Glutamatergic neuron (in vitro differentiated cells): ENCODE data around the gene RAPGEF6. TPM values are rescaled to one million over a fixed set of nuclear protein-coding genes. Genes with fewer than 3 reads are reported as not detected.

ENCODE experiments used
- DNase-seq: peaks from one replicate; pipeline ENCODE4 v3.0.0; 2022
- H3K27ac Mint-ChIP-seq: one replicate; pipeline ENCODE4 v1.8.0; 2020; ENCODE audit warnings: mild to moderate bottlenecking, mixed read lengths, inconsistent platforms; ENCODE audit not compliant: unreplicated experiment
- H3K27me3 Mint-ChIP-seq: one replicate; pipeline ENCODE4 v1.8.0; 2020; ENCODE audit warnings: mild to moderate bottlenecking, moderate library complexity, mixed read lengths, inconsistent platforms; ENCODE audit not compliant: unreplicated experiment
- H3K36me3 Mint-ChIP-seq: one replicate; pipeline ENCODE4 v1.8.0; 2020; ENCODE audit warnings: mild to moderate bottlenecking, mixed read lengths, inconsistent platforms; ENCODE audit not compliant: unreplicated experiment
- H3K4me1 Mint-ChIP-seq: one replicate; pipeline ENCODE4 v1.8.0; 2020; ENCODE audit warnings: mild to moderate bottlenecking, low read depth, mixed read lengths, inconsistent platforms; ENCODE audit not compliant: unreplicated experiment
- H3K4me3 Mint-ChIP-seq: one replicate; pipeline ENCODE4 v1.8.0; 2020; ENCODE audit warnings: mild to moderate bottlenecking, mixed read lengths, inconsistent platforms; ENCODE audit not compliant: unreplicated experiment
- H3K9me3 Mint-ChIP-seq: one replicate; pipeline ENCODE4 v1.8.0; 2020; ENCODE audit warnings: mild to moderate bottlenecking, moderate library complexity, mixed read lengths, inconsistent platforms; ENCODE audit not compliant: unreplicated experiment
- total RNA-seq: library from RNA; stranded (reverse); fragmentation: NEBNext Ultra II Directional; extraction: Animal tissue kit (Norgen Biotek cat#: 25700); gene quantifications from one replicate; pipeline ENCODE4 v1.2.1, GENCODE V29; 2021; ENCODE audit not compliant: unreplicated experiment
- TF ChIP-seq, protein P1 (sequence below): fragments of 200-600 bp; sonication (generic); IDR thresholded peaks from one replicate; pipeline ENCODE4 v1.5.0; 2021; ENCODE audit not compliant: partially characterized antibody, unreplicated experiment

Gene RAPGEF6
- total RNA-seq, 1 donor from 2014 or later, result 278 TPM

DNA sequence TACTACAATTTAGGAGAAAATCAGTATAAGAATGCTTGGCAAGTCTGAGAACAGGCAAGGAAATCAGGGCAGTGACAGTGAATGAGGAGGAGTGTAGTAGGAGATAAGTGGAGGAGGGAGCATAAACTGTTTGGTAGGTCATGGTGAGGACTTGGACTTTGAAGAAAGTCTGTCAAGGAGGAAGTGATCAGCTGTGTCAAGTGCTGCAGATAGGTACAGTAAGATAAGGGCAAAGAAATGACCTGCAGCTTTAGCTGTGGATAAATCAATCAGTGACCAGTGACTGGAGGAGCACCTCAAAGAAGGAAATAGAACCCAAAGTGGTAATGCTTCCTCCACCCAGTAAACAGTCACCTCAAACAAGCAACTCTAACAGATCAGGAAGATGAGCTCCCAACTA, 106.3 kb downstream of the RAPGEF6 start:
- Mint-ChIP-seq H3K27me3 (peaks cover 9% of the 10 kb centered on the region), H3K27ac (peak overlapping the region; percentile 79), H3K9me3 (peaks cover 25% of the 10 kb centered on the region), H3K4me1 (peaks cover 29% of the 10 kb centered on the region), H3K36me3 (no peaks in the 10 kb centered on the region), H3K4me3 (peak overlapping the region; percentile 92)
- TF ChIP-seq, protein P1, sequence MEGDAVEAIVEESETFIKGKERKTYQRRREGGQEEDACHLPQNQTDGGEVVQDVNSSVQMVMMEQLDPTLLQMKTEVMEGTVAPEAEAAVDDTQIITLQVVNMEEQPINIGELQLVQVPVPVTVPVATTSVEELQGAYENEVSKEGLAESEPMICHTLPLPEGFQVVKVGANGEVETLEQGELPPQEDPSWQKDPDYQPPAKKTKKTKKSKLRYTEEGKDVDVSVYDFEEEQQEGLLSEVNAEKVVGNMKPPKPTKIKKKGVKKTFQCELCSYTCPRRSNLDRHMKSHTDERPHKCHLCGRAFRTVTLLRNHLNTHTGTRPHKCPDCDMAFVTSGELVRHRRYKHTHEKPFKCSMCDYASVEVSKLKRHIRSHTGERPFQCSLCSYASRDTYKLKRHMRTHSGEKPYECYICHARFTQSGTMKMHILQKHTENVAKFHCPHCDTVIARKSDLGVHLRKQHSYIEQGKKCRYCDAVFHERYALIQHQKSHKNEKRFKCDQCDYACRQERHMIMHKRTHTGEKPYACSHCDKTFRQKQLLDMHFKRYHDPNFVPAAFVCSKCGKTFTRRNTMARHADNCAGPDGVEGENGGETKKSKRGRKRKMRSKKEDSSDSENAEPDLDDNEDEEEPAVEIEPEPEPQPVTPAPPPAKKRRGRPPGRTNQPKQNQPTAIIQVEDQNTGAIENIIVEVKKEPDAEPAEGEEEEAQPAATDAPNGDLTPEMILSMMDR, result no peak
- DNase-seq, result no peak

DNA sequence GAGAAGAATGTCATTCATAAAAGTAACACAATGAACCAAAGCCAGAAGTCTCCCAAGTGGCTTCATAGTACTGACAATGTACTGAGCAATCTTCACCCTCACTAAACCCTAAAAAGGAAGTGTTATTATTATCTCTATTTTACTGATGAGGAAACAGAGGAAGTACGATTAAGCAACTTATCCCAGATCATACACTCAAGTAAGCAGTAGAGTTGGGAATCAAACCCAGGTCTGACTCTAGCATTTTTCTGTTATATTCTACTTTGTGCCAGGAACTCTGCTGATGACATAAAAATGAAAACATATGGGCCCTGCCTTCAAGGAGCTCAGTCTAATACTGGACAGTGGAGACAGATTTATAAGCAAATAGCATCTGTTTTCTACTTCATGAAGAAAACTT, 109.2 kb downstream of the RAPGEF6 start:
- DNase-seq, result no peak
- peak overlapping the region; percentile 85 for H3K4me3 Mint-ChIP-seq
- TF ChIP-seq, protein P1, result no peak
- H3K36me3 Mint-ChIP-seq, result no peaks in the 10 kb centered on the region
- H3K27me3 Mint-ChIP-seq, result peaks cover 5% of the 10 kb centered on the region
- peaks cover 15% of the 10 kb centered on the region for H3K9me3 Mint-ChIP-seq
- peaks cover 35% of the 10 kb centered on the region for H3K4me1 Mint-ChIP-seq
- H3K27ac Mint-ChIP-seq, result no peak overlapping the region

DNA sequence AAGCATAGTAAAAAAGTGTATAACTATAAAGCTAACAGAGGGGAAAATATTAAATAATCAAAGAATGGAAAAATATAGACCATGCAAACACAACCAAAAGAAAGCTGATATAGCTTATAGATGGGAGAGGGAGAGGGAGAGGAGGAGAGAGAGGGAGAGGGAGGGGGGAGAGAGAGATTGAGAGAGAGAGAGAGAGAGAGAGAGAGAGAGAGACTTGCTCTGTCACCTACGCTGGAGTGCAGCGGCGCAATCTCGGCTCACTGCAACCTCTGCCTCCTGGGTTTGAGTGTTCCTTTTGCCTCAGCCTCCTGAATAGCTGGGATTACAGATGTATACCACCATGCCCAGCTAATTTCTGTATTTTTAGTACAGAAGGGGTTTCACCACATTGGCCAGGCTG, 110.6 kb downstream of the RAPGEF6 start:
- Mint-ChIP-seq H3K4me1 (peaks cover 35% of the 10 kb centered on the region), H3K4me3 (peak overlapping the region; percentile 67)
- DNase-seq, result peak; percentile 26

DNA sequence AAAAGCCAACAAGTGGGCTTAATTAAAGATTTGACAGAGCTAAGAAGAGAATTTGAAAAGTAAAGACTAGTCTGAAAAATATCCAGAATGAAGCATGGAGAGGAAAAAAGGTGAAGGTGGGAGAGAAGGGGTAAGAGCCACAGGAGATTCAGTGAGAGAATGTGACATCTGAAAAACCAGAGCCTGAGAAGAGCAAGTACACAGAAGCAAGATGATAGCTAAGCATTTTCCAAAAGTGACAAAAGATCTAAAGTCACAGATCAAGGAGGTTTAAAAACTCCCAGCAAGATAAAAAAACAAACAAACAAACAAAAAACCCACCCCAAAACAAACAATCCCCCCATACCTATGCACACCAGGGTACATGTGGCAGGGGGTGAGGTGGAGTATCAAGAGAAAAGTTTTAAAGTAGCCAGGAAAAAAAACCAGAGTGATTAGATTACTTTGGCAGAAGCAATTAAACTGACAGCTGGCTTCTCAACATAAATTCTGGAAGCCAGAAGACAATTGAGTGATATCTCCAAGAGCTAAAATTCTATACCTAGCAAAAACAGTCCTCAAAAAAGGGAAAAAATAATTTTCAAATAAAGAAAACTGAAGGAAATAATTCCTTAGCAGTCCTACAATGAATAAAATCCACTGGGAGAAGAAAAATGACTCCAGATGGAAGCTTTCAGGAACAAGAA, 111.4 kb downstream of the RAPGEF6 start:
- peaks cover 6% of the 10 kb centered on the region for H3K9me3 Mint-ChIP-seq
- H3K27ac Mint-ChIP-seq, result peak overlapping the region; percentile 10
- DNase-seq, result no peak
- H3K4me3 Mint-ChIP-seq, result peak overlapping the region; percentile 71
- TF ChIP-seq, protein P1, result no peak
- peaks cover 2% of the 10 kb centered on the region for H3K27me3 Mint-ChIP-seq
- H3K4me1 Mint-ChIP-seq, result peaks cover 34% of the 10 kb centered on the region
- H3K36me3 Mint-ChIP-seq, result no peaks in the 10 kb centered on the region

More for the DNA sequence above, 110.6 kb downstream of the RAPGEF6 start:
- Mint-ChIP-seq H3K27ac (no peak overlapping the region), H3K9me3 (peaks cover 11% of the 10 kb centered on the region), H3K36me3 (no peaks in the 10 kb centered on the region), H3K27me3 (peaks cover 5% of the 10 kb centered on the region)
- TF ChIP-seq, protein P1, result no peak

DNA sequence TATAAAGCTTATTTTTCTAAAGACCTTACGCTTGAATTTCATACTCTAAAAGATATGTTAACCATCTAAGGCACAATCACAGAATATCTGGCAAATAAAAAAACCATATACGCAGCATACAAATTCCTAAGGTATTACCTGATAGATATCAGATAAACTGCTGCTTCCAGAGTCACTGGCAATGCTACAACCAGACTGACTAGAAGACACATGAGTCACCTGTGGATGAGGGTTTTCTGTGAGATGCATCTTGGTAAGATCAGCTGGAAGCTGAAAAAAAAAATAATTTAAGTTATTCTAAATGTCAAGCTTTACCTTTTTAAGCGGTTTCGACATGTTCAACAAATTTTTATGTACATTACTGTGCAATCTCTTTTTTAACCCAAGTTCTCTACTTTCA, 113.8 kb downstream of the RAPGEF6 start:
- Mint-ChIP-seq H3K27ac (no peak overlapping the region), H3K9me3 (peaks cover 3% of the 10 kb centered on the region), H3K27me3 (no peaks in the 10 kb centered on the region), H3K36me3 (no peaks in the 10 kb centered on the region), H3K4me1 (peaks cover 26% of the 10 kb centered on the region), H3K4me3 (no peak overlapping the region)
- TF ChIP-seq, protein P1, result no peak
- no peak for DNase-seq
